Lower leg skin (tissue), 3 donors: ENCODE measurements around the gene CBL.

Experiments
- POLR2A ChIP-seq, 2 donors: fragments of 450-650 bp; IDR thresholded peaks; one replicate each; pipeline ENCODE4 v1.6.1; 2016 to 2017; ENCODE audit warnings: antibody characterized with exemption in 2 of 2, mild to moderate bottlenecking in 1 of 2, moderate library complexity in 1 of 2
- TF ChIP-seq, protein P1 (sequence below), 3 donors: fragments of 450-650 bp; IDR thresholded peaks; one replicate each; pipeline ENCODE4 v1.5.1; 2016; ENCODE audit warnings: antibody characterized with exemption in 3 of 3, mild to moderate bottlenecking in 3 of 3, moderate library complexity in 2 of 3

DNA sequence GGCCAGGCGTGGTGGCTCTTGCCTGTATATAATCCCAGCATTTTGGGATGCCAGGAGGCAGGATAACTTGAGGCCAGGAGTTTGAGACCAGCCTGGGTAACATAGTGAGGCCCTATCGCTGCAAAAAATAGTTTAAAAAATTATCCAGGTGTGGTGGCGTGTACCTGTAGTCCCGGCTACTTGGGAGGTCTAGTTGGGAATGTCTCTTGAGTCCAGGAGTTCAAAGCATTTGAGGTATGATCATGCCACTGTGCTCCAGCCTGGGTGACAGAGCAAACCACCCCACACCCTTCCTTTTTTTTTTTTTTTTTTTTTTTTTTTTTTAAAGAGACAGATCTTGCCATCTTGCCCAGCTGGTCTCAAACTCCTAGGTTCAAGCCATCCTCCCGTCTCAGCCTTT is 16.8 kb downstream of the CBL start:
- TF ChIP-seq, protein P1, sequence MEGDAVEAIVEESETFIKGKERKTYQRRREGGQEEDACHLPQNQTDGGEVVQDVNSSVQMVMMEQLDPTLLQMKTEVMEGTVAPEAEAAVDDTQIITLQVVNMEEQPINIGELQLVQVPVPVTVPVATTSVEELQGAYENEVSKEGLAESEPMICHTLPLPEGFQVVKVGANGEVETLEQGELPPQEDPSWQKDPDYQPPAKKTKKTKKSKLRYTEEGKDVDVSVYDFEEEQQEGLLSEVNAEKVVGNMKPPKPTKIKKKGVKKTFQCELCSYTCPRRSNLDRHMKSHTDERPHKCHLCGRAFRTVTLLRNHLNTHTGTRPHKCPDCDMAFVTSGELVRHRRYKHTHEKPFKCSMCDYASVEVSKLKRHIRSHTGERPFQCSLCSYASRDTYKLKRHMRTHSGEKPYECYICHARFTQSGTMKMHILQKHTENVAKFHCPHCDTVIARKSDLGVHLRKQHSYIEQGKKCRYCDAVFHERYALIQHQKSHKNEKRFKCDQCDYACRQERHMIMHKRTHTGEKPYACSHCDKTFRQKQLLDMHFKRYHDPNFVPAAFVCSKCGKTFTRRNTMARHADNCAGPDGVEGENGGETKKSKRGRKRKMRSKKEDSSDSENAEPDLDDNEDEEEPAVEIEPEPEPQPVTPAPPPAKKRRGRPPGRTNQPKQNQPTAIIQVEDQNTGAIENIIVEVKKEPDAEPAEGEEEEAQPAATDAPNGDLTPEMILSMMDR (IDR thresholded peaks at IDR 0.05), result no peak
- TF ChIP-seq POLR2A (IDR thresholded peaks at IDR 0.05), result no peak
